ENCODE measurements around the gene OR56A4.
"Not testable (repeated sequence)": the region's sequence is repeated elsewhere in the genome, so short reads cannot be mapped to it uniquely, and the experiment has no call there.

OR56A4 gene

GRCh38 chr11:5960704-5961320 is 45.9 kb downstream of the OR56A4 start:
- DNase-seq: not testable (repeated sequence)

- DNase-seq: no peak
Measured at GRCh38 chr11:5955586-5955985, 51.2 kb downstream of the OR56A4 start.

Data from activated naive CD4-positive, alpha-beta T cell treated with Interleukin-2 at 50 U/mL for 16 hours (primary cell).